Measurements from ENCODE around the gene RIN2.

DNA sequence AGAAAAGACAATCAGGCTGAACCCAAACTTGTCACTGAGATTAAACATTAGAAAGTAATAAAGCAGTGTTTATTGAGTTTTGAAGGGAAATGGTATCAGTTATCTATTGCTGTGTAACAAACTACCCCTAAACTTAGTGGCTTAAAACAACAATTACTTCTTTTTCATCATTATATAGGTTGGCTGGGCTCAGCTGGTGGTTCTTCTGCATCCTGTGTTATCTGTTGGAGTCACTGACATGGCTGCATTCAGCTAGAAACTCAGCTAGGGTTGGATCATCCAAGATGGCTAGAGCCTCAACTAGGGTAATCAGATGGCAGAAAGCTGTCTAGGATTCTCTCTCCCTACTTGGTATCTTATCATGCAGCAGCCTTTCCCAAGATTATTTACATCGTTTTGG, 12.5 kb upstream of the RIN2 start:
- TF ChIP-seq, protein P1, sequence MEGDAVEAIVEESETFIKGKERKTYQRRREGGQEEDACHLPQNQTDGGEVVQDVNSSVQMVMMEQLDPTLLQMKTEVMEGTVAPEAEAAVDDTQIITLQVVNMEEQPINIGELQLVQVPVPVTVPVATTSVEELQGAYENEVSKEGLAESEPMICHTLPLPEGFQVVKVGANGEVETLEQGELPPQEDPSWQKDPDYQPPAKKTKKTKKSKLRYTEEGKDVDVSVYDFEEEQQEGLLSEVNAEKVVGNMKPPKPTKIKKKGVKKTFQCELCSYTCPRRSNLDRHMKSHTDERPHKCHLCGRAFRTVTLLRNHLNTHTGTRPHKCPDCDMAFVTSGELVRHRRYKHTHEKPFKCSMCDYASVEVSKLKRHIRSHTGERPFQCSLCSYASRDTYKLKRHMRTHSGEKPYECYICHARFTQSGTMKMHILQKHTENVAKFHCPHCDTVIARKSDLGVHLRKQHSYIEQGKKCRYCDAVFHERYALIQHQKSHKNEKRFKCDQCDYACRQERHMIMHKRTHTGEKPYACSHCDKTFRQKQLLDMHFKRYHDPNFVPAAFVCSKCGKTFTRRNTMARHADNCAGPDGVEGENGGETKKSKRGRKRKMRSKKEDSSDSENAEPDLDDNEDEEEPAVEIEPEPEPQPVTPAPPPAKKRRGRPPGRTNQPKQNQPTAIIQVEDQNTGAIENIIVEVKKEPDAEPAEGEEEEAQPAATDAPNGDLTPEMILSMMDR (IDR thresholded peaks at IDR 0.05; ENCODE audit: low read depth, low read length, missing input control), result no peak
- no peak for TF ChIP-seq YY1 (IDR thresholded peaks at IDR 0.05)
- TF ChIP-seq, protein P2, sequence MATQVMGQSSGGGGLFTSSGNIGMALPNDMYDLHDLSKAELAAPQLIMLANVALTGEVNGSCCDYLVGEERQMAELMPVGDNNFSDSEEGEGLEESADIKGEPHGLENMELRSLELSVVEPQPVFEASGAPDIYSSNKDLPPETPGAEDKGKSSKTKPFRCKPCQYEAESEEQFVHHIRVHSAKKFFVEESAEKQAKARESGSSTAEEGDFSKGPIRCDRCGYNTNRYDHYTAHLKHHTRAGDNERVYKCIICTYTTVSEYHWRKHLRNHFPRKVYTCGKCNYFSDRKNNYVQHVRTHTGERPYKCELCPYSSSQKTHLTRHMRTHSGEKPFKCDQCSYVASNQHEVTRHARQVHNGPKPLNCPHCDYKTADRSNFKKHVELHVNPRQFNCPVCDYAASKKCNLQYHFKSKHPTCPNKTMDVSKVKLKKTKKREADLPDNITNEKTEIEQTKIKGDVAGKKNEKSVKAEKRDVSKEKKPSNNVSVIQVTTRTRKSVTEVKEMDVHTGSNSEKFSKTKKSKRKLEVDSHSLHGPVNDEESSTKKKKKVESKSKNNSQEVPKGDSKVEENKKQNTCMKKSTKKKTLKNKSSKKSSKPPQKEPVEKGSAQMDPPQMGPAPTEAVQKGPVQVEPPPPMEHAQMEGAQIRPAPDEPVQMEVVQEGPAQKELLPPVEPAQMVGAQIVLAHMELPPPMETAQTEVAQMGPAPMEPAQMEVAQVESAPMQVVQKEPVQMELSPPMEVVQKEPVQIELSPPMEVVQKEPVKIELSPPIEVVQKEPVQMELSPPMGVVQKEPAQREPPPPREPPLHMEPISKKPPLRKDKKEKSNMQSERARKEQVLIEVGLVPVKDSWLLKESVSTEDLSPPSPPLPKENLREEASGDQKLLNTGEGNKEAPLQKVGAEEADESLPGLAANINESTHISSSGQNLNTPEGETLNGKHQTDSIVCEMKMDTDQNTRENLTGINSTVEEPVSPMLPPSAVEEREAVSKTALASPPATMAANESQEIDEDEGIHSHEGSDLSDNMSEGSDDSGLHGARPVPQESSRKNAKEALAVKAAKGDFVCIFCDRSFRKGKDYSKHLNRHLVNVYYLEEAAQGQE (IDR thresholded peaks at IDR 0.05), result no peak
- no peak for TF ChIP-seq NR2F2 (IDR thresholded peaks at IDR 0.05)

All from liver (tissue), 3 donors.